ENCODE results near the gene OR51I2.

OR51I2 gene, protein sequence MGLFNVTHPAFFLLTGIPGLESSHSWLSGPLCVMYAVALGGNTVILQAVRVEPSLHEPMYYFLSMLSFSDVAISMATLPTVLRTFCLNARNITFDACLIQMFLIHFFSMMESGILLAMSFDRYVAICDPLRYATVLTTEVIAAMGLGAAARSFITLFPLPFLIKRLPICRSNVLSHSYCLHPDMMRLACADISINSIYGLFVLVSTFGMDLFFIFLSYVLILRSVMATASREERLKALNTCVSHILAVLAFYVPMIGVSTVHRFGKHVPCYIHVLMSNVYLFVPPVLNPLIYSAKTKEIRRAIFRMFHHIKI

DNA sequence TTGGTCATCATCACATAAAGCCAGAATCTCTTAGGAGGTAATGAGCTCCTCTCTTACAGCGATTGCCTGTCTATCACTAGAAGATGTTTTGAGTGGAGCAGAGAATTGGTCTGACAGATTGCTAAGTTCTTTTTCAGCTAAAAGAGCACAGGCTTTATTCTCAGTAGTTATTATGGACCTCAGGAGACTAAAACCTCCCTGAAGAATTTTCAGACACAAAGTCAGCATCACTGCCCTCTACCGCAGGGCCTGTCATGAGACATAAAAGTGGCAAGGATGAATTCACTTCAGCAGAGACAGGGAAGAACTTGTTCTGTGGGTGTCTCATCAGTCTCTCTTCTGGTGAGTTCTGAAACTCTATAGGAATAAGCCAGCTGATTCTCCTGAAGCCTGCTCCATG, at the start of gene OR51I2:
Gene OR51I2, plus strand, starts transcription at position 301 of the 400 bp plus-strand sequence. CDS start 4,166 bp downstream, outside the sequence.
- DNase-seq: no peak

DNA sequence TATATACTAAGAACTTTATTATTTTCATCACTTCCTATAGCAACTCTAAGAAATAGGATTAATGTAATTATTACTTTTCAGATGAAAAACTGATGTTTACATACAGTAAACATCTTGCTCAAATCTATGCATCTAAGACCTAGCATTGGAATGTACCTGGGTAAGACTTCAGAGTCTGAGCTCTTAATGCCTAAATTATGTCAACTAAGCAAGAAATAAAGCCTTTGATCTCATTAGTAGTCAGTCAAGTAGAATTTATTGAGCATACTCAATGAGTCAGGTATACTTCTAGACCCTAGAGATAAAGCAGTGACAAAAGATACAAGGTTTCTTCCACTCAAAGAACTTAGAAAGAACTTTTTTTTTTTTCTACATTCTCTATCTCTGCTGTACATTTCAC, 44.0 kb upstream of the OR51I2 start:
- DNase-seq: no peak

DNA sequence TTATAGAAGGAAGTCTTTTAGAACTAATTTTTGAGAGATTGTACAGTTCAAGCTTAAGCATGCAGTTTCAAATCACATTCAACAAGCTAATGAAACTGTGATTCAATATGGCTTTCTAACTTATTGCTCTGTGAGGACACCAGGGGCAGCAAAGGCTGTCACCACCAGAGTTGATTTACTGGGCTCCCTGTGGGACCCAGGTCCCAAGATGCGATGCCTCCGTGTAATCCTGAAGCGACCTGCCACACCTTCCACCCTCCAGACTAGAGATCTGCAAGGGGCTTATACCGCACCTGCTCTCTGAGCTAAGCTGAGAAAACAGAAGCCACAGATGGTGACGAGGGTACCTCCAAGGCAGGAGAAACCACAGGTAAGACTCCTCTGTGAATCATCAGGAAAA, 28.1 kb upstream of the OR51I2 start:
- DNase-seq: no peak

DNA sequence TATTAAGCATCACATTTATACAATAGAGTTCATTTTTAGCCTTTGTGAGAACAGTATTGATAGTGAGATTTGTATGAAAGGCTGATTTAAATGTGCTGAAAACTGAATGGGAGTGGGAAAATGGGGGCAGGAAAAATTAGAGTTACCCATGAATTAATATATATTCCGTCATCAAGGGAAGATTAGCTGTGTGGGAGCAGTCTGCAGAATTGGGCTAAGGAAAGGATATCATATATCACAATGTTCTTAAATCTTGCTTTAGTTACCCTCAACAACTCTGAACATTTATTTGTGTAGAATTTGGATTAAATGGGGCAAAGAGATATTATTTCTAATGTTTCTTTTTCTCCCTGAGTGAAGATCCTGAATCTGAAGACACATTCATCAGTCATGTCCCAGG, 27.3 kb upstream of the OR51I2 start, which contains the start of gene OR51Q1:
Gene OR51Q1, plus strand, starts transcription at position 301 of the 400 bp plus-strand sequence. Its CDS starts 90 bp downstream, at position 391.
- DNase-seq: no peak

DNA sequence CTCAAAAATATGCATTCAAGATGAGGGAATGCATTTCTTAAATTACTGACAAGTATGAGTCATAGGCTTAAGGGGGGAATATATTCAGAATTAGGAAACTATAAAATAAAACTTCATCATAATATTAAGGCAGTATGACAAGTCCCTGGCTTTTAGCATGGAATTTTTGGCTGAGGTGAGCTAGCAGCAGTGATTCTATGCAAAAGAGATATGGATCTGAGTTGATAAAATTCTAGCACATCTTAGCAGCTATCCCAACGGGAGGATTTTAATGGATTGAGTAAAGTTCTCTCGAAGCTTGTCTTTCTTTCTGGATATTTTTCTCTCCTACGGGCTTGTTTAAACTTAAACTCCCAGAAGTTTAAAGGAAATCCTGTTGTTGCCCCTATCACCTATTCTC, 26.0 kb upstream of the OR51I2 start:
- no peak for DNase-seq

DNA sequence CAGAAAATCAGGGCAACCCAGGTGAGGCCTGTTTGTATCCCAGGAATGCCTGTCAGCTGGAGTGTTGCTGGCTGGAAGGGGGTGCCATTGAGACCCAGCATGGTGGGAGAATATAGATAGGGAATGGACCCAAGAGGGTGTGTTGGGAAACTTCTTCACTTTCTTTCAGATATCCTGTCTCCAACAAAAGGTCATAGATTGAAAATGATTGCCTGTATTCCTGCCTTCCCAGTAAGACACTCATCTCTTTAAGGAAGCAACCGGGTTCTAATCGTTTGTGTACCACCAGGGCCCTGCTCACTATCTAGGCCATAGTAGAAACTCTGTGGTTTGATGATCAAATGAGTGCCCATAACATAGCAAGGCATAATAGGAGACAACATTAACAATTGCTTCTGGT, 7.7 kb upstream of the OR51I2 start, which contains the start of gene OR51I1:
Gene OR51I1, minus strand, starts transcription at position 101 of the 400 bp plus-strand sequence. Its CDS starts 0 bp downstream, at position 101.
- no peak for DNase-seq

DNA sequence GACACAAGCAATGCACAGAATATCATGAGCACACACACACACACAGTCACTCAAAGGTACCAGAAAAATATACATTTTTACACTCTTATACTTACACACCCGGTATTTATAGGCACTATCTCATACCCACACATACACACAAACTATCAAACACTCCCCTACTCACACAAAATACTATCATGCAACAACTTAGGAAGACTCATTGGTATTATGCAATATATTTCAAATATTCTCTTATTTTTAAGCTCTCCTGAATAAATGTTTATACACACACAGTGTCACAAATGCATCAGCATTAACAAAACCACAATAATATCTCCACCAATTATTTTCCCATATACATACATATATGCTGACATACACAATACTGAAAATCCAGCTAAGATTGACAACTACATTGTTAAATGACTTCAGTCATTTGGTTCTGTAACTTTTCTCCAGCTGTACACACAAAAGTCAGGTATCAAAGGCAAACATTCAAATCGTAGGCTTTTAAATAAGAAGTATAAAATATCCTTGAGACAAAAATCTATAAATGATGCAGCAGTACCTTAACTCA, 5.2 kb upstream of the OR51I2 start:
- DNase-seq: no peak

DNA sequence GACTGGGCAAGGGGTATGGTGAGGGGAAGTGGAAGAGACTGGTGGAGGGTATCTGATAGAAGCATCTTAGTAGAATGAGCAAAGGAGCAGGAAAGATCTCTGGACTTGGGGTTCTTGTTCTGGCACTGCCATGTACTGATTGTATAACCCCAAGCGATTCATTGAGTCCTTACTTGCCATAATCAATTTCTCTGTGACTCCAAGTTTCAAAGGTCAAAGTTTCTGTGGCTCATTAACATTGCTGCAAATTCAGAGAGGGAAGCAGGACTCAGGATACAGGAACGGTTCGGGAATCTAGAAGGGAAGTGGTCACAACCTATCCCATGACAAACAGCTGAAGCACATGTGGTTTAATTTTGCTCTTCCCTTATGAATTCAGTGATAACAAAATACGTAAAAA, 309 bp downstream of the OR51I2 start:
- DNase-seq: no peak

DNA sequence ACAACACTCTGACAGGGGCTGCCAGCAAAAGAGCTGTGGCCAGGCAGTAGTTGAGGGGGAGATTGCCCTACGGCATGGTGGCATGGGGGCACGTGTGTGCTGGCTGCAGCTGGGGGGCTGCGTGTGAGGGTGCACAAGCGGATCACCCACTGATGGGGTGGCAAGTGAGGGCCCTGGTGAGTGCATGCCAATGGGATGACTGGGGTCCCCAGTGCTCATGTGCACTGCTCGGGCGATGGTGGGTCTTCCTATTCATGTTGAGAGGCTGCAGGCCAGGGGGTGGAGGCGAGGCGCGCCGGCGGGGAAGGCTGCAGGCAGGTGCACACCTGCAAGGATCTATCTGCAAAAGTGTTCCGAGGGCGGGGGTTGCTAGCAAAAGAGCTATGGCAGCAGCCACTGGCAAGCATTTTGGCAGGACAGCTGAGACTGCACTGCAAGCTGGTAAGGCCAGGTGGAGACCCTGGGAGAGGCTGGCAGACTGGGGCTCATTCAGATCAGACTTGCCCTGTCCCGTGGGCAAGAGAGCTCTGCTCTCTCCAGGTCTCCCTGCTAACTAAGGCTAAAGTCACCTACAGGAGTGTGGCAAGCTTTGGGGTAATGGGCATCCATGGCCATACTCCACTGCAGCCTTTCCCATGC, 12.0 kb downstream of the OR51I2 start:
- DNase-seq: no peak

DNA sequence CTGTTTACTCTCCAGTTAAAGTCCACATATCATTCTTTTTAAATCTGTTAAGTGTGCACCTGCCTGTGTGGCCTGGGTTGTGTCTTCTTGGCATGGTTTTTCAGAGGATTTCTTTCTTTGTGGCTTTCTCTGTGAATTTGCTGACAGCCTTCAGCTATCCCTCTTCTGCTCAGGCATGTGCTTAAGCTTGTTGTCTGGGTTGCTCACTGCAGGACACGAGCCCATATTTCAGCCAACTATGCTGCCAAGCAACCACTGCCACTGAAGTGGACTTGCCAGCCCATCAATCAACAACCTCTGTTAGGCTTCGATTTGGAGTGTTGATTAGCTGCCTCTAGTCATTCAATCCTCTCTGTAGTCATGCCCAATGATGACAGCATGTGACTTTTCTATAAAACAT, 18.4 kb downstream of the OR51I2 start:
- no peak for DNase-seq

DNA sequence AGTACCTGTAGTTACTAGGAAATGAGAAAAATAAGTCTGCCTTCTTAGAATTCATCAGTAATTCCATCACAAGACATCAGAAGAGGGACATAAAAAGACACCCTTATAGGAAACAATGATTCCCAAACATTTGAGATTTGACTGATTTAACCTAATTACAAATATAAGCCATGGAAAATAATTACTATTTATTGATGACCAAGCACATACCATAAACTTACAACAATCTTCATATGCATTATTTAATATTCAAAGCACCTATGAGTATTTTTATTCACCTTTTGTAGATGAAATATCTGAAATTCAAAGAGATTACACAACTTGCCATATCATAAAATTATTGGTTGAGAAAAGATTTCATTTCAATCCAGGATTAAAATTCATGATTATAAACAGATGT, 24.8 kb downstream of the OR51I2 start:
- DNase-seq: no peak

DNA sequence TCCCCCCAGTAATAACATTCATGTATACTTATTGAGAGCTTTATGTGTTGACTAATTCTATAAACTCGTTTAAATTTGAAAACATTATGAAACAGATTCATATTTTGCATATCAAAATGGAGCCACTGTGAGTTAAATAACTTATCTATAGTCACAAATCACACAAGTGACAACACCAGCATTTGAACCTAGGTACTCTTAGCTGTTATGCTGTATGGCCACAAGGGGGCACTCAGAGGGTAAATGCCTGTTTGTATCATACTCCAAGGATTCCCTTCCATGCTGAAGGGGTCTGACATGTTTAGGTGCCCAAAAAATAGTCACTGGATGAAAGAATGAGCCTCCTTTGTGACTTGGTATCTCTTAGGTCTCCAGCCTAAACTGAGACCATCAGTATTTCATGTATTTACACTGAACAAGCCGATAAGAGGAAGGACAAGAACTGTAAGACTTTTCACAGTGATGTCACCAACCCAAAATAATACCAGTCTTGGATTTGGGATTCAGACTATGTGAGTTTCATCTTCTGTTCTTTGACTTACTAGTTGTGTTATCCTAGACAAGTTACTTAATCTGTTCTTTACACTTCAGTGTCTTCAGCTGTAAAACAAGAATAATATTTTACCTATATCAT, 27.2 kb downstream of the OR51I2 start:
- peak; percentile 41 for DNase-seq

DNA sequence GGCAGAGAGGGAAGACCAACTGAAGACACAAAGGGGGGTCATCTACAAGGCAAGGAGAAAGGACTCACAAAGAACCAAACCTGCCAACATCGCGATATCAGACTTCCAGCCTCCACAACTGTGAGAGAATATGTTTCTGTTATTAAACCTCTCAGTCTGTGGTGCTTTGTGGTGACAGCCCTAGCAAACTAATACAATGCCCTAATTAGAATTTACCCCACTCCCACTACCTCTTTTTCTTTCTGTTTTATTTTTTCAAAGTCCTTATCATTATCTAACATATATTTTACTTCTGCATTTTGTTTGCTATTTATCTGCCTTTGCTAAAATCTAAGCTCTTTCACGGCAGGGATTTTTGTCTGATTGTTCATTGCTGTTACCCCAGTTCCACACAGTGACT, 36.9 kb downstream of the OR51I2 start:
- no peak for DNase-seq

DNA sequence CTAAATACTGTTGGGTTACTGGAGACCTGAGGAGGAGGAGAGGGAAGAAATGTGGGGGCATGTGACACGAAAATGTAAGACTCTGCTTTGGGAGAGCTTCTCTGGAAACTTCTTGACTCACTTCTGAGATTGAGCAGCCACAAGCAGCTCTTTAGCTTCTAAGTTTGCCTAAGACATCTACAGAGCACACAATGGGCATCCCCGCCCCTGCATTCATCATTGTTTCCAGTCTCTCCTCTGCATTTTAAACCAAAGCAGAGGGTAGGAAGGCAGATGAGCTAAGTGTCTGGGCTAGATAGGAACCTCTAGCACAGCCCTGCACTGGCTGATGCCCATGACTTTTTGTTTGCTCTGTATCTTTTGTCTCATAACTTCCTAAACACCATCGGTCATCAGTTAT, 37.3 kb downstream of the OR51I2 start:
- DNase-seq: no peak

DNA sequence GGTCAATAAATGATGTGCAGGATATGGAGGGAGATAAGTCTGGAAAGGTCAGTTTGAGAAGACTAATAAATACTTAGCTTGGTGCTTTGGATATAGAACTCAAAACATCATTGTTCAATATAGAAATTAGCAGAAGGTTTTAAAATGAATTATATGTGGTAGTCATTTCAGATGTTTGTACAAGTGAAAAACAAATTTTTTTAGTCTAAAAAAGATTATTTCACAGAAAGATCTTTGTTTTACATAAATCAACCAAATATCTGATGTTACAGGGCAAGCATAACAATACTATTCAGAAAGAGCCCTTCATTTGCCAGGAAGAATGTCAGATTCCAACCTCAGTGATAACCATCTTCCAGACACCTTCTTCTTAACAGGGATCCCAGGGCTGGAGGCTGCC, 39.3 kb downstream of the OR51I2 start, which contains the start of gene OR52D1:
Gene OR52D1, plus strand, starts transcription at position 301 of the 400 bp plus-strand sequence. Its CDS starts 22 bp downstream, at position 323.
- DNase-seq: no peak

DNA sequence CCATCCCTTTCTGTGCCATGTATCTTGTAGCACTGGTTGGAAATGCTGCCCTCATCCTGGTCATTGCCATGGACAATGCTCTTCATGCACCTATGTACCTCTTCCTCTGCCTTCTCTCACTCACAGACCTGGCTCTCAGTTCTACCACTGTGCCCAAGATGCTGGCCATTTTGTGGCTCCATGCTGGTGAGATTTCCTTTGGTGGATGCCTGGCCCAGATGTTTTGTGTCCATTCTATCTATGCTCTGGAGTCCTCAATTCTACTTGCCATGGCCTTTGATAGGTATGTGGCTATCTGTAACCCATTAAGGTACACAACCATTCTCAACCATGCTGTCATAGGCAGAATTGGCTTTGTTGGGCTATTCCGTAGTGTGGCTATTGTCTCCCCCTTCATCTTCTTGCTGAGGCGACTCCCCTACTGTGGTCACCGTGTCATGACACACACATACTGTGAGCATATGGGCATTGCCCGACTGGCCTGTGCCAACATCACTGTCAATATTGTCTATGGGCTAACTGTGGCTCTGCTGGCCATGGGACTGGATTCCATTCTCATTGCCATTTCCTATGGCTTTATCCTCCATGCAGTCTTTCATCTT, 39.8 kb downstream of the OR51I2 start:
- DNase-seq: no peak

DNA sequence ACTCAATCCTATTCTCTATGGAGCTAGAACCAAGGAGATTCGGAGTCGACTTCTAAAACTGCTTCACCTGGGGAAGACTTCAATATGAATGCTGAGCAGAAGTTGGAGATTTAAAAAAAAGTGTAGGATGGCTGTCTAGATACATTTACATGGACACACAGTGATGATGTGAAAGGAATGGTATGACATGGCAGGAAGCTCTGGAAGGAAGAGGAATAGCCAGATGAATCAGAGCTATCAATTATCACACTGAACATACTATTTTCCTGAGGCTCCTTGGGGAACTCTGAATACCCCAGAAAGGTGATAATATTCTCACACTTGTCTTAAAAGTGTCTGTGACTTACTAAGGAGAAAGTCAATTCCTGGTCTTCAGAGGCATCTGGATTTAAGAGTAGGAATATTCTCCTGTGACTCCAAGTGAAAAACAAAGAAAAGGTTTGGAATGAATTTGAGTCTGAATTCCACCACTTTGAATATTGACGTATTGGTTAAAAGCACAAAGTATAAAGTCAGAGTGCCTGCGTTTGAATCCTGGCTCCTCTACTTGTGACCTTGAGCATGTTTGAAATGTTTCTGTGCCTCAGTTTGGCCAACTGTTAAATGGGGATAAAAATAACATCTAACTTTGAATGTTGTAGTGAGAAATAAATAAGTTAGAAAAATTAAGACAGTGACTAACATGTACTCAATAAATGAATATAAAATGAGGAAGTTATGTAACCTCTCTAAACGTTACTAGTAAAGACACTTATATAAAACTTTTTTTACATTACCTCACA, 40.6 kb downstream of the OR51I2 start:
- no peak for DNase-seq

DNA sequence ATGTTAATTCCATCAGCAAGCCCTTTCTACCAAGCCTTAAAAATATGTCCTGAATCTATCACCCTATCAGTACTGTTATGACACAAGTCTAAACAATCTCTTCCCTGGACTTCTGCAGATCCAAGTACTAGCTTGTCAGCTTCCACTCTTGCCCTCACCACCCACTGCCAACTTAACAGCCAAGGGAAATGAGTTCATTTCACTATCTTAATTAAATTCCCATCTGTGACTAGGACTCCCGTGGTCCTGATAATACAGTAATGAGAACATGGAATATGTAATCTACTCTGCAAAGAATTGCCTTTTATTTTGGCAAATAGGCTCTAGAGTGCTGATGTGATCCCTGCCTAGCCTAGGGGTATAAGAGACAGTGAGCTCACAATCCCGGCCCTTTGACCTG, 50.5 kb downstream of the OR51I2 start:
- no peak for DNase-seq

DNA sequence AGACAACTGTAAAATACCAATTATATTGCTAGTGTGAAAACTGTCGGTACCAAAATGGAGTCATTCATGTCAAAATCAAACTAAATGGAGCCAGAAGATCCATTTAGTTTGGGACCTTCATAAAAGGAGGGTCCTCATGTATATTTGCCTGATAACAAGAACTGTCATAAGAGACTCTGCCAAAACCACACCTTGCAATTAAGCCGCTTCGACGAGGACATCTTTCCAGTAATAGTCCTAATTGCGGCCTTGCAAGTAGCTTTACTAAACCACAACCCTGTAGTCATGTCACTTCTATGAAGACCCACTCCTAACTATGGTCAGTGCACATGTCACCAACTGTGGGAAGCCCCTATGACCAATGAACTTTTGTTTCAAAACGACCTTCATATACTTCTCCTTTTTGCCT, 51.3 kb downstream of the OR51I2 start:
- no peak for DNase-seq

DNA sequence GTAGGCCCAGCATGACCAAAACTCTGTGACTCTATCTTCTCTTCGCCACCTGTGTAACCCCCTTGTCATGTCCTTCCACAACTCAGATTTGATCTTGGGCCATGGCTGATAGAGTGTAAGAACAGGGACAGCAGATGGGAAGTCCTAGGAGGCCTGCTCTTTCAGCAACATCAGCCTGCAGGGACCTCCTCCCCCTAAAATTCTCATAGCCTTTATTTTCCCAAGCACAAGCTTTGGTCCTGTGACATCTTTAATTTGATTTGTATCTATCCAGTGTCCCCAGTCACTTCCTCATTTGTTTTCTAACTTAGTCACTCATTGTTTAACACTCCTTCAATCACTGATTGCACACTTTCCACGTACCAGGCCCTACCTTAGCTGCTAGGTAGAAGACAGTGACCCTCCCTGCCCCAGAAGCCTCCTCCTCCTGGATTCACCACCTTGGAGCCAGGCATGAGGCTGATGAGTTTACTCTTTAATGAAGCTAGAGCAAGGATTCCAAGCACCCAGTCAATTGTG, 55.3 kb downstream of the OR51I2 start:
- no peak for DNase-seq

DNA sequence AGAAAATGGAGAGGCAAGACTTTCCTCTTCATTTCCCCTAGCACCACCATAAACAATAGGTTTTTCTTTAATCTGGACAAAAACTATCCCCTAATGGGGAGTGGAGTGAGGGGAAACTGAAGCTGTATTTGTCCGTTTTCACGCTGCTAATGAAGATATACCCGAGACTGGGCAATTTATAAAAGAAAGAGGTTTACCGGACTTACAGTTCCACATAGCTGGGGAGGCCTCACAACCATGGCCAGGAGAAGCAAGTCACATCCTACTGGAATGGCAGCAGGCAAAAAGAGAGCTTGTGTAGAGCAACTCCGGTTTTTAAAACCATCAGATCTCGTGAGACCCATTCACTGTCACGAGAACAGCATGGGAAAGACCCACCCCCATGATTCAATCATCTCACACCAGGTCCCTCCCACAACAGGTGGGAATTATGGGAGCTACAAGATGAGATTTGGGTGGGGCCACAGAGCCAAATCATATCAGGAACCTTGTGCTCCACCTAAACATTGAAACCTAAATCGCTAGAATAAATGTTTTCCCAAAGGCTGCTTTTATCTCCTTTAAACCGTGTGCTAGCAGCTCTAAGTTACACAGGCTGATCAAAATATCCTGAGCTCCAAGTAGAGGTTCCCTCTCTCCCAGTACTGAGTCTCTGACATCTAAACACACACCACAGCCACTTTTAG, 56.4 kb downstream of the OR51I2 start:
- no peak for DNase-seq
